ENCODE results near the gene ADARB2. TPM values are rescaled to one million over a fixed set of nuclear protein-coding genes. Genes with fewer than 3 reads are reported as not detected.
A peak's percentile ranks its signal among the peaks of the same experiment; 100 is the strongest.

ADARB2 gene
- total RNA-seq, 1 donor from 2014 or later: 0.06 TPM

DNA sequence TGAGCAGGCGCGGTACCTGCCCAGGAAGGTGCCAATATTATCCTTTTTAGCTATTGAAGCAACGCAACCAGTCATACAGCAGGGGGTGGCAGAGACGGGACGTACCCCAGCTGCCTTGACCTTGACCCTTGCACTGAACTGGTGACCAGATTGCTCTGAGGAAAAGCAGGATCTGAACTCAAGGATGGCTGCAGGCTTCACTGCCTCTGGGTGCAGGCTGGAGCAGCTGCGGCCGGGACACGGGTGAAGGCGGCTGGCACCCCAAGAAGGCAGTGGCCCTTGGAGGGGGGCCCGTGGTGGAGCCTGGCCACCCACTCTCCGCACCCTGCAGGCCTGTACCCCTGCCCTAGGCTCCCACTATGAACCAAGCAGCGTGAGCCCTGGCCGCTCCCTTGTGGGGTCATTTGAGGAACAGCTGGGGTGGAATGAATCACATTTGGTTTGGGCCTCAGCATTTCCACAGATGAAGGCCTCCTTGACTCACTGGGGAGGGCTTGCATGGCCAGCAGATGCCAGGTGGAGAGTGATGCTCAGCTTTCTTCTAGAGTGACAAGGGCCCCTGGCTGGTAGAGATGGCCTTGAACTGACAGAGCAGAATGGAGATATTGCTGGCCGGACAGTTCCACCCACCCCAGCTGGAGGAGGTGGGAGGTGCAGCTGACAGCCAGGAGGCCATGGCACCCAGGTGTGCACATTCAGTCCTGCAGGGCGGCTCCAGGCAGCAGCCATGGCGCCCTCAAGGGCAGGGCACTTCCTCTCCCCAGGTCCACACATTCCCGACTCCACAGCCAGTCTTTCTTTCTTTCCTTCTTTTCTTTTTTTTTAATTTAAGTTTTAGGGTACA, 462.4 kb downstream of the ADARB2 start:
- no peak for DNase-seq (ENCODE audit: low spot score)

DNA sequence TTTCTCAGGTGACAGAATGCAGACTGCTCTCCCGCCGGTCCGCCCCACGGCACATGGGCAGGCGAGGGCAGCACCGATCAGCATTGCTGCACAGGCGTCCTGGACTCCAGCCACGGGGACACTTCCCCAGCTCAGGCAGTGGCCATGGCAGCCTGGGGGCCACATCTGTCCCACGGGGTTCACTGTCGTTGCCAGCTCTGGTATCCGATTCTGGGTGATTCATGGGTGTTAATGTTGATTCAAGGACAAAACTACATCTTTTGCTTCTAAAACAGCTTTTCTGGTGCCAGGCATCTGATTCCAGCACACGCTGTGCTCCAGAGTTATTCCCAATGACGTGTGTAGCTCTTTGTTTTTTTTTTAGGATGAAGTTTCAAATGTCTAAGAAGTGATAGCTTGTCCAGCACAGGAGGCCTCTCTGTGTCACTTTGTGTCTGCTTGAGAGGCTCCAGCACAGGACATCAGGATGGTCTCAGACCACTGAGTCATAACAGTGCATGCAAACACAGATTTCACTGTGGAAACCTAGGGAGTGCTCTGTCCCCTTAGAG, 463.1 kb downstream of the ADARB2 start:
- DNase-seq (ENCODE audit: low spot score): peak; percentile 89

- DNase-seq (ENCODE audit: low spot score): no peak
These were observed 463.8 kb downstream of the ADARB2 start for GRCh38 chr10:1273372-1274105.

GRCh38 chr10:1272777-1273161, 464.6 kb downstream of the ADARB2 start:
- no peak for DNase-seq (ENCODE audit: low spot score)

- DNase-seq (ENCODE audit: low spot score): no peak
These were observed 465.1 kb downstream of the ADARB2 start for GRCh38 chr10:1272079-1272776.

- peak; percentile 80 for DNase-seq (ENCODE audit: low spot score)
These were observed 466.4 kb downstream of the ADARB2 start for GRCh38 chr10:1270906-1271305.

DNA sequence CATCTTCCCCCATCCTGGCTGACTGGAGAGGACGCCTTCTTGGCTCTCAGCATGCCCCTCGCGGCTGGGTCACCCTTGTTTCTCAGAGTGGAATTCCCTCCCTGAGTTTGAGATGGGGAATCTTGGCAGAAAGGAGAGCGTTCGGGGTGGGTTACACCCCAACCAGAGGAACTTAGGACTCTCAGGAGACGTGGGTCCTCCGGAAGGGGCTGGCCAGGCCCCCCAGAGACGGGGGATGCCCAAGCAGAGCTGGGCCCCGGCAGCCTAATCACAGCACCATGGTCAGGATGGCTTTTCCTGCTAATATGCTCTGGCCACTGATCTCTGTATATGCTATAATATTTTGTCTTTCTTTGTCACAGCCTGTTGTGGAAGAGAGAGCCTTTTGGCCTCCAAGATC, 466.8 kb downstream of the ADARB2 start:
- no peak for DNase-seq (ENCODE audit: low spot score)

DNA sequence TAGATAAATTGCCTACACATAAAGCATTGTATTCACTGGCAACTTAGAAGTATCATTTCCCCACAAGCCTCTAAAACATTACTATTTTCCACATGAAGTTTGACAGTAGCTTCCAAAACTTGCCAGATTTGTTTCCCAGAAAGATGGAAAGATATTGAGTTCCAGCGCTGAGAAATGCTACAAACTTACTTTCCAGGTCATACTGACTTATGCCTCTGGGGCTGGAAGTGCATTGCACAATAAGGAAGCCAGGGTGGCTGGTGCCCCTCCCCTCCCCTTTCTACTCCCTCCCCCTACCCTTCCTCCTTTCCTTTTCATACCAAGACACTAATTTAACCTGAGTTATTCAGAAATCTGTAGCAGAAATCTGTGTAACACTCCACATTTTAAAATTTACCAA, 468.5 kb downstream of the ADARB2 start:
- DNase-seq (ENCODE audit: low spot score): no peak

- no peak for DNase-seq (ENCODE audit: low spot score)
These were observed 469.8 kb downstream of the ADARB2 start for GRCh38 chr10:1267568-1267967.

DNA sequence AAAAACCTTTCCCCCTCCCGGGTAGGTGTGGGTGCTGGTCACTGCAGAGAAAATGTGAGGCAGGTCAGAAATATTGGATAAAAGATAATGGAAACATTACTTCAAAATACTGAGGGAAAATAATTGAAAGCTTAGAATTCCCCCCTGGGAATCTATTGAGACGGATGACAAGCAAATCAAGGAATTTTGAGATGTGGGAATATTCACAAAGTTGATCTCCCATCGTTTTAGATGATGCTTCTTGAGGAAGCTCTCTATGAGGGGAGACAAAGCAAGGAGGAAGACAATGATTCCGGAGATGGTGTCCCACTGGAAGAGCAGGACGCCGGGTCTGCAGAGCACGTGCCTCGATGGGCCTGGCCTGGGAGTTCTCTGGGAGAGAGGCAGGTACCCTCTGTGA, 470.2 kb downstream of the ADARB2 start:
- DNase-seq (ENCODE audit: low spot score): no peak

DNA sequence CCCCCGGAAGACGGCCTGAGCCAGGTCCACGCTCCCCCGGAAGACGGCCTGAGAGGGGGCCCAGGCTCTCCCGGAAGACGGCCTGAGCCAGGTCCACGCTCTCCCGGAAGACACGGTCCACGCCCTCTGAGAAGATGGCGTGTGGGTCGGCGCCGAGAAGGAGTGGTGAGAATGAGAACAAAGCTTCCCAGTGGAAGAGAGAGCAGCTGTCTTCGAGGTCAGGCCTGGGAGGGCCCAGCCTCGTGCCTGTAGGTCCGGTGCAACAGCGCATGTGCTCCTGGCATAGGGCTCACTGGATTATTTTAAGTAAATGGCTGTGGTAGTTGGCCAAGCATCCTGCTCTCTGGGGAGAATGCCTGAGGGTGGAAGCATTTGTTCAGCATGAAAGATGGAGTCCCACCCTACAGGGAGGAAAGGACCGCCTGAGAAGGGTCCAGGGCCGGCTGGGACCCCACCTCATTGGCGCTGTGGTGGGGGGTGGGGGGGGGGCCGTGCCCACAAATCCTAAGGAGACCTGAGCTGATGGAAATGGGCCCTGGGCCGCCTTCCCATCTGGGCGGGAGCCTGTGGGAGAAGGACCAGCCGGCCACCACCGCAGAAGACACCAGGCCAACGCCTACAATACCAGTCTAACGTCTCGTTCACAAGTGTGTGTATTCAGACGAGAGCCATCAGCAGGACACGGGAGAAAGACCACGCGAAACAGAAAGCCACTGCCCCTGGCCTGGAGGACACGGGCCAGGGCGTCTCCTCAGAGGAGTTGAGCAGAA, 471.1 kb downstream of the ADARB2 start:
- no peak for DNase-seq (ENCODE audit: low spot score)

DNA sequence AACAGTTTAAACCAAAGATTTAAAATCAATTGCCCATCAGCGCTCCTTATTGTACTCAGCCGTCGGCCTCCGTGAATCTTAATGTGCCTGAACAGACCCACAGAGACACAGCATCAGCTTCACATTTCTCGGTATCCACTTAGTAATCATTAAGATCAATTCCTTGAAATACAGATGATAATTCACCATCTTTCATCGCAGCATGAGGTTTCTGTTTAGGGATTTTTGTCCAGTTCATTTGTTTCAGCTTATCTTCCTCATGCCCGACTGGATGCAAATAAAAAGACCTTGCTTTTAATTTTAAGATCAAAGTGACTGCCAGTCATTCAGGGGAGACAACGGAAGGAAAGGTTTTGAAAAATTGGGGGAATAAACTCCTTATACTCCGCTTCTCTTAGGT, 473.3 kb downstream of the ADARB2 start:
- no peak for DNase-seq (ENCODE audit: low spot score)

DNA sequence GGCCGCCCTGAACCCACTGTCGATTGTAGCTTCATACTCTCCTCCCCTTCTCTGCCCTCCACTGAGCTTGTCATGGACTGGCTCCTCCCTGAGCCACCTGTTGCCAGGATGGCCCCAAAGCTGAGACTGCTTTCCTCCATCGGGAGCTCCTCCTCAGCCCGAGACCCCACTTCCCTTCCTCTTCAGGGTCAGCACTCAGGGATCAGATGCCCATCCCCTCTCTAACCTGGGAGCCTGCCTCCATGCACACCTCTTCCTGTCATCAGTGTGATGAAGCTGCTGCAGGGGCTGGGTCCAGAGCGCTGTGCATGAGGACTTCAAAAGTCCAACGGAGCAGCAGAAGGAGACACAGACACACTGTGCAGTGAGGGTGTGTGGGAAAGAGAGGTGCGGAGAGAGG, 480.1 kb downstream of the ADARB2 start:
- DNase-seq (ENCODE audit: low spot score): peak; percentile 69

DNA sequence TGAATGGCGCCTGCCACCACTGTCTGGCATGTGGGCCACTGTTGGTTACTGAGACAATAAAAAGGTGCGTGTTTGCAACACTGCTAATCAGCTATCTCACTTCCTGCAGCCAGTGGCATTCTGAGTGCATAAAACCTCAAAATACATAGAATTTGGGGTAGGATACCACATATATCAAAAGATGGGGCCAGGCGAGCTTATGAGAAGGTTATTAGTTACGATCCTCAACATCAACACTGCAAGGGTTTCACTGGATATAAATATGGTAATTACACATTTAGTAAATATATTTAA, 480.9 kb downstream of the ADARB2 start:
- no peak for DNase-seq (ENCODE audit: low spot score)

DNA sequence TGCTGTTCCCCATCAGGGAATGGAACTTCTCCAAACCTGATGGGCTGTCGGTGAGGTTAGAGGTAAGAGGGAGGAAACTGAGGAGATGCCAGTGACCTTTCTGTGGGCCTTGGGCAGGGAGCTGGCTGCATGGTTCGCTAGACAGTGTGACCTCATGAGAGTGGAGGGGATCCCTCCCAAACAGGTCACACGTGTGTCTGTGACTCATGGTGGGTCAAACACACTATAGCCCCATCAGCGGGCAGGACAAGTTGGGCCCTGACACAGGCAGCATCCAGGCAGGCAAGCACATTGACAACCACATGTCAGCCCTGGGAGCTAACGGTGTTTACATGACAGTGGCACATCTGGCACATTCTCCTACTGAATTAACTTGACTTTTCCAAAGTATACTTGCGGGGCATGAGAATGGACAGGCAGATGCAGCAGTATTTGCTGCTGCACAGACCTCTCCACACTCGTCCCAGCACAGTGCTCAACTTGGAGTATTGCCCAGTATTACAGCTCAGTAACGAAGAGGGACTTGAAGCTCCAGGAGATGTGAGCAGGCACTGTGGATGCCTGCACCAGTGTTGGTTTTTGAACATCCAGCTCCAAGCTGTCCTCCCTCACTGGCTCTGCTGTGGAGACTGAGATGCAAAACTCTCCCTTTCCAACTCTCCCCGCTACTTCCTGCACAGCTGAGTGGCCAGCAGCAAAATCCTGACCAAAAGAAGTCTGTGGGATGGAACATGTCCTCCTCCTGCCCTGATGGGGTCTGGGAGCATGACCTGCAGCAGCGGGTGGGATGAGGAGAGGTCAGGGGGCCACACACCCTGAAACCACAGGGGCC, 481.5 kb downstream of the ADARB2 start:
- DNase-seq (ENCODE audit: low spot score): peak; percentile 55

GRCh38 chr10:1255118-1255517, 482.2 kb downstream of the ADARB2 start:
- no peak for DNase-seq (ENCODE audit: low spot score)

GRCh38 chr10:1253523-1254353, 483.6 kb downstream of the ADARB2 start:
- DNase-seq (ENCODE audit: low spot score): no peak

GRCh38 chr10:1251769-1252168, 485.6 kb downstream of the ADARB2 start:
- no peak for DNase-seq (ENCODE audit: low spot score)

GRCh38 chr10:1249142-1249920, 488.0 kb downstream of the ADARB2 start:
- no peak for DNase-seq (ENCODE audit: low spot score)

Data from mesenteric fat pad (tissue), 1 donor.